PC-3 (cell line): ENCODE results near the gene MATN1. TPM values are rescaled to one million over a fixed set of nuclear protein-coding genes. Genes with fewer than 3 reads are reported as not detected.

ENCODE experiments used
- ATAC-seq: fragments of 200-7000 bp; cut with Tn5 transposase; 2 replicates; pipeline ENCODE4 v1.9.1; 2020; ENCODE audit warnings: mild to moderate bottlenecking, moderate library complexity
- BruUV-seq: library from RNA; stranded (reverse); fragments of 400-500 nt; replicated peaks from 2 replicates; lab custom pipeline; 2021; lab: Mats Ljungman, UMichigan
- CTCF ChIA-PET: fragments of 300-600 bp; sonication (Branson Sonifier 250); formaldehyde crosslinking; loops from one replicate; lab custom pipeline; 2022; ENCODE audit warnings: antibody characterized with exemption; lab: Charles Lee
- POLR2A ChIA-PET: fragments of 300-600 bp; sonication (Branson Sonifier 250); formaldehyde crosslinking; loops from one replicate; lab custom pipeline; 2022; ENCODE audit warnings: antibody characterized with exemption; ENCODE audit not compliant: unreplicated experiment; lab: Charles Lee
- DNase-seq: peaks from one replicate; pipeline ENCODE4 v3.0.0-alpha.2; 2015
- H2AFZ ChIP-seq: fragments of 300-600 bp; sonication (generic); 2 replicates; pipeline ENCODE4 v1.6.0; 2016; ENCODE audit warnings: antibody characterized with exemption, low read length
- H3F3A ChIP-seq: fragments of 300-600 bp; sonication (generic); one replicate; pipeline ENCODE4 v1.6.0; 2017; ENCODE audit warnings: antibody characterized with exemption, low read length, control low read depth, mild to moderate bottlenecking; ENCODE audit not compliant: unreplicated experiment
- H3K27ac ChIP-seq: fragments of 300-600 bp; sonication (generic); 2 replicates; pipeline ENCODE4 v1.5.1; 2016; ENCODE audit warnings: mild to moderate bottlenecking, low read length
- H3K27me3 ChIP-seq: fragments of 300-600 bp; sonication (generic); 2 replicates; pipeline ENCODE4 v1.6.1; 2016; ENCODE audit warnings: low read length, mixed read lengths
- H3K36me3 ChIP-seq: fragments of 300-600 bp; sonication (generic); 2 replicates; pipeline ENCODE4 v1.6.1; 2016; ENCODE audit warnings: low read depth, mixed run types, low read length, mixed read lengths
- H3K4me1 ChIP-seq: fragments of 300-600 bp; sonication (generic); 2 replicates; pipeline ENCODE4 v1.5.1; 2016; ENCODE audit warnings: low read length; ENCODE audit not compliant: insufficient read depth
- H3K4me2 ChIP-seq: fragments of 300-600 bp; sonication (generic); 2 replicates; pipeline ENCODE4 v1.6.0; 2016; ENCODE audit warnings: low read length
- H3K4me3 ChIP-seq: fragments of 300-600 bp; sonication (generic); 2 replicates; pipeline ENCODE4 v1.5.1; 2016; ENCODE audit warnings: mild to moderate bottlenecking, low read length, mixed read lengths
- H3K79me2 ChIP-seq: fragments of 300-600 bp; sonication (generic); 2 replicates; pipeline ENCODE4 v1.6.1; 2017; ENCODE audit warnings: low read length, mixed read lengths
- H3K9ac ChIP-seq: fragments of 300-600 bp; sonication (generic); 2 replicates; pipeline ENCODE4 v1.6.0; 2016; ENCODE audit warnings: mild to moderate bottlenecking, low read length
- H3K9me2 ChIP-seq: fragments of 300-600 bp; sonication (generic); replicated peaks from 2 replicates; pipeline ENCODE4 v1.6.1; 2016; ENCODE audit warnings: mixed run types, low read length, mixed read lengths
- H3K9me3 ChIP-seq: fragments of 300-600 bp; sonication (generic); 2 replicates; pipeline ENCODE4 v1.6.1; 2016; ENCODE audit warnings: low read length, mixed read lengths
- H4K20me1 ChIP-seq: fragments of 300-600 bp; sonication (generic); 2 replicates; pipeline ENCODE4 v1.6.1; 2016; ENCODE audit warnings: low read length, mixed read lengths
- CTCF ChIP-seq: fragments of 300-600 bp; sonication (generic); conservative IDR thresholded peaks from 2 replicates; pipeline ENCODE4 v1.5.1; 2017; ENCODE audit warnings: antibody characterized with exemption, low read depth, mild to moderate bottlenecking, low read length
- EZH2 ChIP-seq: fragments of 300-600 bp; sonication (generic); IDR thresholded peaks from one replicate; pipeline ENCODE4 v1.6.1; 2017; ENCODE audit warnings: antibody characterized with exemption, mild to moderate bottlenecking, low read length; ENCODE audit not compliant: unreplicated experiment
- EZH2phosphoT487 ChIP-seq: fragments of 300-600 bp; sonication (generic); IDR thresholded peaks from 2 replicates; pipeline ENCODE4 v1.6.1; 2018; ENCODE audit warnings: mild to moderate bottlenecking, antibody characterized with exemption, low read length, borderline replicate concordance
- intact Hi-C: fragments of 100-400 bp; cut with micrococcal nuclease; formaldehyde crosslinking; loops from 2 replicates; pipeline ENCODE4 v1.9.0; 2023
- total RNA-seq: library from RNA; depleted of rRNA; stranded (reverse); fragments of >200 nt; gene quantifications from 2 replicates; pipeline ENCODE4 v1.2.3, GENCODE V29; 2014

MATN1 gene
- total RNA-seq, 1 experiment from 2014 or later = not detected

- CTCF ChIA-PET = no interaction called here
- no peaks in the 10 kb centered on the region for H3K9me2 ChIP-seq
- ATAC-seq (no peak), DNase-seq (no peak)
- TF ChIP-seq CTCF = no peak
- TF ChIP-seq EZH2phosphoT487 = no peak
- TF ChIP-seq EZH2 = no peak
- peaks cover 10% of the 10 kb centered on the region for H3K4me1 ChIP-seq
- POLR2A ChIA-PET = no interaction called here
- no TSS peak for BruUV-seq
- H3K4me2 ChIP-seq = no peak overlapping the region
- no peak overlapping the region for H3K4me3 ChIP-seq
- intact Hi-C loops = no loop called here
- no peaks in the 10 kb centered on the region for H3F3A ChIP-seq
- H3K79me2 ChIP-seq = no peaks in the 10 kb centered on the region
- H3K9ac ChIP-seq = no peak overlapping the region
- H3K27ac ChIP-seq = no peak overlapping the region
- no peaks in the 10 kb centered on the region for H4K20me1 ChIP-seq
- H3K27me3 ChIP-seq = no peaks in the 10 kb centered on the region
- no peaks in the 10 kb centered on the region for H3K9me3 ChIP-seq
- H3K36me3 ChIP-seq = no peaks in the 10 kb centered on the region
- no peak overlapping the region for H2AFZ ChIP-seq
Measured at GRCh38 chr1:30721341-30721793, 2.0 kb downstream of the MATN1 start.

- Histone ChIP-seq H3K4me3 (no peak overlapping the region), H2AFZ (no peak overlapping the region), H4K20me1 (no peaks in the 10 kb centered on the region), H3K9me2 (no peaks in the 10 kb centered on the region), H3K27ac (no peak overlapping the region), H3K27me3 (no peaks in the 10 kb centered on the region), H3K4me2 (no peak overlapping the region), H3F3A (no peaks in the 10 kb centered on the region), H3K4me1 (peaks cover 10% of the 10 kb centered on the region), H3K79me2 (no peaks in the 10 kb centered on the region), H3K9ac (no peak overlapping the region), H3K9me3 (no peaks in the 10 kb centered on the region), H3K36me3 (no peaks in the 10 kb centered on the region)
- POLR2A ChIA-PET = no interaction called here
- TF ChIP-seq EZH2 (no peak), CTCF (no peak), EZH2phosphoT487 (no peak)
- BruUV-seq = no TSS peak
- intact Hi-C loops = no loop called here
- DNase-seq (no peak), ATAC-seq (no peak)
- CTCF ChIA-PET = no interaction called here
Measured at GRCh38 chr1:30720271-30721223, 2.8 kb downstream of the MATN1 start.
